Stimulated activated CD8-positive, alpha-beta memory T cell treated with anti-CD3 and anti-CD28 coated beads, Interleukin-4, amount 100 ng/mL, for 48 hours (primary cell): ENCODE measurements around the gene DDO.

Experiments
- DNase-seq: peaks from one replicate; pipeline ENCODE4 v3.0.0-alpha.2; 2020

DDO gene

DNA sequence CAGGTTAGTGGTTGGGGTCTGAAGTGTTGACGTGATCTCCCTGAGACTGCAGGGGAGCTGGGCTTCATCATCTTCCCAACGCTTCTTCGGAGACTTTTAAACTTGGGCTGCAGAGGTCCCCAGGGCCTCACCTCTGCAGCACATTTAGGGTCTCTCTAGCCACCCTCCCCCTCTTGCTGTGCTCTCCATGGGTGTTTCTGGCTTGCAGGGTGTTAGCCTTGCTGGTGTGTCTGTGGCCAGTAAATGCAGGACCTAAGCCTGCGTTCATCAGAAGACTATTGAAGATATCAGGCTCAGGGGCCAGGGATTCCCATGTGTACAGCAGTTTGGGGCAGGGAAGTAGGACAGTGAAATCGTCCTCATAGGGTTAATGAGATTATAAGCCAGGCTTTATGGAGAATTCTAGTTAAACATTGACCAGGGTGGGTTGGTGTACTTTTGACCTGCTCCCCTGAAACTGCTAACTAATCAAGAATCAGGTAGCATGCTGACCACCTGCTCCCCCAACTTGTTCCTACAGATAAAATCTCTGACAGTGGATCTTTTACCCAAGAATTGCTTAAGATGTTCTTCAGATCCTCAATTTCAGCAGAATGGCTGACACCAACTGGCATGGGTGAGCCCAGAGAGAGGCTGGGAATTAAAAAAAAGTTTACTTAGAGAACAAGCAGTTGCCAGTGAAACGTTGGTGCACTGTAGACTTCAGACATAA lies 3.8 kb upstream of the DDO start:
- DNase-seq: no peak

DNA sequence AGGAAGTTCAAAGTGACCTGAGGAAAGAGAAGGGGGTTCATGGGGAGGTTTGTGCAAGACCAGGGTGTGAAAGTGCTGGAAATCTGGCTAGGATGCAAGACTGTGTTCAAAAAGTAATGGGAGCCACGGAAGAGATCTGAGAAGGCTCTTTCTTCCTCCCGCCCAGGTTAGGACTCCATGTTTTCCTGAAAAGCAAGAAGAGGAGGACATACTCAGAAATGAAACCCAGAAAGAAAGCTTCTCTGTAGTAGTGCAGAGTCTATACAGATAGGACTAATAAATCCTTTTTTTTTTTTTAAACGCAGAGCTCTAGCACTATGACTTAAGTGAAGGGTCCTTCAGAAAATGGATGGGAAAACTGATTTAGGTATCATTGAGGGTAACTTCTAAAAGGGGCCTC lies 3.2 kb upstream of the DDO start:
- DNase-seq: no peak

DNA sequence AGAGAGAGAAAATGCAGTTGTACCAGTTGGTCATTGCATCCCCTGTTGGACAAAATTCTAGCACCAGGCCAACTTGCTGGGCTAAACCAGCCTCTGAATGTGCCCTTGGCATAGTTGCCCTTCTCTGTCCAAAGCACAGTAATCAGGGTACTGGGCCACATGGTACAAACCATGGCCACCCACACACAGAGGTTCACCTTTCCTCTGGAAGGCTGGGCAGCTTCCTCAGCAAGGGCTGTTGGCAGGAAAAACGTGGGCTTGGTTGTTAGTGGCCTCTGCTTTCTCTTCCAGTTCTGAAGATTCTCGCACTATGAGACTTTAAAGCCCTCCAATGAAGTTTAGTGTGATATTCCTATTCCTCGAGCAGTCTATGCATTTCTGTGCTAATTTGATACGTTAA lies 706 bp downstream of the DDO start:
- no peak for DNase-seq

DNA sequence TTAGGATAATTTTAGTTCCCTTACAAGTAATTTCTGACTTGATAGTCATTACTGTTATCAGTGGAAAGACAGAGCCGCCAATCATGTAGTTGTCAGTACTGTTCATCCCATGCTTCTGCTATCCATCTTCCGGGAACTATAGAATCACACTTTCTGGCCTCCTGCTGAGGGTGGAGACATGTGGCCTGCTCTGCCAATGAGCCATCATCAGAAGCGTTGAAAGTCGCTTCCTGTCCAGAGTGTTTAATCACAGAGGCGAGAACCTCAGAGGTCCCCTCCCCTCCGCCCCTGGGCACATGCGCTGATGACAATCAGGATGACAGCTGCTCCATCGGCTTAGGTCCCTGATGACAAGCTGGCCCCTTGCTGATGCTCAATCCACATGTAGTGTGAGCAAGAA lies 3.0 kb downstream of the DDO start:
- no peak for DNase-seq

DNA sequence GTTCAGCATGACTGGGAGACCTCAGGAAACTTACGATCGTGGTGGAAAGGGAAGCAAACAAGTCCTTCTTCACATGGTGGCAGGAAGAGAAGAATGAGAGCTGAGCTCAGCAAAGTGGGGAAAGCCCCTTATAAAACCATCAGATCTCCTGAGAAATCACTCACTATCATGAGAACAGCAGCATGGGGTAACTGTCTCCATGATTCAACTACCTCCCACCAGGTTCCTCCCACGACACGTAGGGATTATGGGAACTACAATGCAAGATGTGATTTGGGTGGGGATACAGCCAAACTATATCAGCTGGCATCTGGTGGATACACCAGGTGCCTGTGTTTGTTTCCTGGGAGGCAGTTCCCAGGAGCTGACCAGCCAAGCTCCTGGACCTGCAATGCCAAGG lies 4.9 kb downstream of the DDO start:
- no peak for DNase-seq

DNA sequence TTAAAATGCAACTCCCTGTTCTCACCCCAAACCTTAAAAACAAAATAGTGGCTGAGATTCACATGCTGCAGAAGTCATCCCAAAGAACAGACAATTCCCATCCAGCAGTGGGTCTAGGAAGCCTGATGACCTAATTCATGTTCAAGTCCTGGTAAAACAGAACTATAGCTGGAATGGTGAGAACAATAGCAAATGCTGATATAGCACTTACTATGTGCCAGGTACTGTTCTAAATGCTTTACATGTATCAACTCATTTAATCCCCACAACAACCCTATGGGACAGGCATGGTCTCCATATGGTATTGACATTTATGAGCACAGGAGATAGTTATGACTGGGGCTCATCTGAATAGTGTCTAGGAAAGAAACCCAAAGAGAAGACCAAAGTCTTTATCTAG lies 5.6 kb downstream of the DDO start:
- DNase-seq: no peak

DNA sequence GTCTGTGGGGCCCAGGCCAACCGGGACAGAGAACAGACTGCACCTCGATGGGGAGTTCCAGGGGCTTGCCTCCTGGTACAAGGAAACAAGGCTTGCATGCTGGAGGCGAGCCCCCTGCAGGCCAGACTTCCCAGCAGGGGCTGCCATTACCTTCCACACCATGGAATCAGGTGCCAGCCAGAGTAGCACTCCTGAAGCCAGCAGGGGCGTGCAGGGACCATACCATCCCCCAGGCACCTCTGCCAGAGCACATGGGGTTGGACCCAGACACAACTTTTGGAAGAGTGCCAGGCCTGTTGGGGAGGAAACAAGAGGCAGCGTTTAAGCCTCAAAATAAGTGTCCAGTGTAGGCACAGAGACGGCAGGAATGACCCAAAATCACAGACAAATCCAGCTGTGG lies 6.5 kb downstream of the DDO start:
- DNase-seq: no peak

DNA sequence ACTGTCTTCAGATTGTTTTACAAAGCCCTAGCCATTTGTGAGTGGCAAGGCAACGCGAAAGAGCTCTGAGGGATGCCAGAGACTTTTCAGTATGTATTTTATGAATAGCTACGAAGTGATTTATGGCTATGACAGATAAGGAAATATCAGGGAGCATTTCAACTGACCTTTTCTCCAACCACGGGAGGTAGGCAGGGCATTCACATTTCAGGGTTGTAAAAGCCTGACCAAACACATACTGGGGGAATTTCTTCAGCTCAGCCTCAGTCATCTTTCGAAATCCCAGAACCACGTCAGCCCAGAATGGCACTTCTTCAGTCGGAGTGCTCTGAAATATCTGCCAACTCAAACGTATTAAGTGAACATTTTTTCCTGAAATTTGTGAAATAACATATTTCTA lies 10.8 kb downstream of the DDO start:
- no peak for DNase-seq

DNA sequence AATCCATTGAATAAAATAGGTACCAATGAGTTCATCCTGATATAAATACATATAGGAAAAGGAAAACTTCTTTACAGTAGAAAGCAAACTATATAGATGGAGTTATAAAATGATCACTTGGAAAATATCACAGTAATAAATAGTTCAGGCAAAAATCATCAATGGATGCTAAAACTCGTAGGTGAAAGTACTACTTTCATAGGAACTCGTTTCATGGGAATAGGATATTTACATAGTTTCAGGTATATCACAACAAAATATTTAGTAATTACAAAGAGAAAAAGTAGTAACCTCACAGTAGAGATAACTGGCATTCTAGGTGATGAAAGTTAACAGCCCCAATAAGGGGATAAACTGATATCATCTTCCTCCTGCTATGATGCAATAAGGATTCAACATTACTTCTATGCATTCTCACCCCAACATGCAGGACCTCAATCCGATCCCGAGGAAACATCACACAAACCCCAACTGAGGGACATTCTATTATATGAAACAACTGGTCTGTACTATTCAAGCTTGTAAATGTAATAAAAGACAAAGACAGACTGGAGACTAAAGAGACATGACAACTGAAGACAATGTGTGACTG lies 13.7 kb downstream of the DDO start:
- no peak for DNase-seq

DNA sequence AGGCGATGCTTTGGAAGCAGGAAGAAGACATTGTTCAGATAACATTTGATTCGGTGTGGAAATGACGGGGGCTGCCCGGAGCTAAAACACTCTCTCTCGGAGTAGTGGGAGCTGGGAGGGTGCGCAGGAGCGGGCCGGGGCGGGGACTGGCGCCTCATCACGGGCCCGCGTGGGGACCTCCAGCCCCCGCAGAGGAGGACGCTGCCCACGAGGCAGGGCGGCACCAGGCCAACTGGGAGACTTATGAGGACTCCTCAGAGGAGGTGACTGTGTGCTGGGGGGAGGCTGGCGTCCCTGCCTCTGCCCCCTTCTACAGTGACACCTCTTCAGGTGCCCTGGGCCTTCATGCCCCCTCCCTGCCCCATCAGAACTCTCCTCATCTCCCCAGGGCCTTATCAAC lies 15.2 kb downstream of the DDO start:
- no peak for DNase-seq

DNA sequence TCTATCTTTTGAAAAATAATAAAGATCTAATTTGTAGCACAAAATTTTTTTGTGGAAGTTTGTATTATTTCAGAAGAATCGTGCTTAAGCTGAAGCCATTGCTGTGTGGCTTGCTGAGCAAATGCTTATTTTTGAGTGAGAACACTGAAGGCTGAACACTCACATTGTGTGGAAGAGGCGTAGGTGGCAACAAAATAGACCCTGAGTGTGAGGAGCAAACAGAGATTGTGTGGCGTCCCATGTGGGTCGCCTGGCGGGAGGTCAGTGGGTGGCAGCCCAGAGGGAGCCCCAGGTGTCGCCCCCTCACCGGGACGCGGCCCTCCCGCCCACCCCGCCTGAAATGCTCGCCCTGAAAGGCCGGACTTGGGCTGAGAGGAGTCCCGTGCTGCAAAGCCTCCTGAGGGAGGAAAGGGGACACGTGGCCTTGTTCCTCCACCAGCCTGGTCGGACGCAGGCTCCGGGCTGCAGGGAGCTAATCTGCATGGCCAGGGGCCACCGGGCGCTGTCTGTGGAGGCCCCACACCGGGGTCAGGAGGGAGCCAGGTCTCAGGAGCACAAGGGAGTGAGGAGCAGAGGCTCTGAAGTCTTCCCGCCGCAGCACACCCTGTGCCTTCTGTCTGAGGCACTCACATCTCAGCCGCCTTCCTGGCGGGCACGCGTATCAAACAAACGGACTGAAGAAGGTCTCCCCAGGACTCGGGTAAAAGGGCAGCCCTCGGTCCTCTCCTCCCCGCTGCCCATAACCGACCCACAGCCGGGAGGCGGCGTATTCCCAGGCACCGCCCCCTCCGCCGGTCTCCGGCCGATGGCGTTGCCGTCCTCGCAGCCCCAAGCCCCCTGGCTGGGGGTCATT lies 15.9 kb downstream of the DDO start:
- no peak for DNase-seq

DNA sequence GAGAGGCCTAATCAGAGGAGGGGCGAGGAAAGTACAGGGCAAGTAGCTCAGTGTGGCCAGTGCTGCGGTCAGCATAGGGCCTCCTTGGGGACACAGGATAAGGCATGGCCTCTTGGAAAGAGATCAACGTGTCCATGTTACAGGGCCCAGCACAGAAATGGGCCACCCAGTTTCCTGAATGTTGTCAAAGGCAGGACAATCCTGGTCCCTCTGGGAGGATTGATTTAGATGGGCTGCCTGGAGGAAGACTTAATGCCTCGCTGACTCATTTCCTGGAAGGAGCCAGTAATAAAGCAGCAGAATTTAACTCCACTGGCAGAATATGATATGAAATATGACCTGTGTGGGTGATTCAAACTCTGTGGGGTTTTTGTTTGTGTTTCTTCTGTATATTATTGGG lies 16.6 kb downstream of the DDO start:
- DNase-seq: no peak

DNA sequence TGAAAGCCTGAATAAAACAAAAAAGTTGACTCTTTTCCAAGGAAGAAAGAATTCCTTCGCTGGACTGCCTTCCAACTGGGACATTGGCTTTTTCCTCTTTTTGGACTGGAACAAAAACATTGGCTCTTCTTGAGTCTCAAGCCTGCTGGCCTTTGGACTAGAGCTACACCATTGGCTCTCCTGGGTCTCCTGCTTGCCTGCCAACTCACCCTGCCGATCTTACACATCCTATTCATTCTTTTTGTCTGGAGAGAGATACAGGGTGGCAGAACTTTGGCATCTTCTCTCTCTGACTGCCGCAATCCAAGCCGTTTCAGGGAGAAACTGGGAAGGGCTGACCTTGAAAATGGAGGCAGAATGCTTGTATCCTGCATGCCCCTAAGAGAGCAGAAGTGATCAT lies 20.2 kb downstream of the DDO start:
- no peak for DNase-seq

DNA sequence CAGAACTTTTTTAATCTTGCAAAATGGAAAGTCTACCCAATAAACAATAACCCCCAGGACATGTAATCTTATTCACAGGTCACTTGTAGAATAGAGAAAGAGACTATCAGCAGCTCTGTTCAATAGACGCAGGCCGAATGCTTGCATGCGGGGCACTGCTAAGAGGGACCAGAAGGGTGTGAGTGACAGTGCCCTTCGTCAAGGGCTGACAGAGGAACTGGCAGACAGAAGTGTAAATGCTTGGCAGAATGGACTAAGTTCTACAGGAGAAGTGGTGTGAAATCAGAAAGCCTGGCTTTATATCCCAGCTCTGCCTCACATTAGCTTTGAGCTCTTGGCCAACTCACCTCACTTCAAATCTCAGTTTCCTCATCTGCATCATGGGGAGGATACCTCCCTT lies 21.0 kb downstream of the DDO start:
- no peak for DNase-seq

DNA sequence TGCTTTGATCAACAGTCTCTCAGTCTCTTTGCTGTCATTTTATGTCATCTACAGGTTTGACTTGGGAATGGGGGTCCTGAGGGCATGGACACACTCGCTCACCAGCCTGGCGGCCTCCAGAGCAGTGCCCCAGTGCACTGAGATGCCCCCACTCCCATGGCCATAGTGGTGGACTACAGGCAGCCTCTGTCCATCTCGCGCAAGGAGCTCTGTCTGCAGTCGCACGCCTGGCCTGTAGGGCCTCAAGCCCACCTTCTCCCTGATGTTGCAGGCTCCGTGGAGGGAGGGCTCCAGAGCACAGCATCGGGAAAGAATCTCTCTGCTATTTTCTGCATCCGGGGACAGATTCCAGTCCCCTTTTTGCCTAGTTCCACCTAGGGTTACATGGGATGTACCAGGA lies 22.6 kb downstream of the DDO start:
- DNase-seq: no peak

DNA sequence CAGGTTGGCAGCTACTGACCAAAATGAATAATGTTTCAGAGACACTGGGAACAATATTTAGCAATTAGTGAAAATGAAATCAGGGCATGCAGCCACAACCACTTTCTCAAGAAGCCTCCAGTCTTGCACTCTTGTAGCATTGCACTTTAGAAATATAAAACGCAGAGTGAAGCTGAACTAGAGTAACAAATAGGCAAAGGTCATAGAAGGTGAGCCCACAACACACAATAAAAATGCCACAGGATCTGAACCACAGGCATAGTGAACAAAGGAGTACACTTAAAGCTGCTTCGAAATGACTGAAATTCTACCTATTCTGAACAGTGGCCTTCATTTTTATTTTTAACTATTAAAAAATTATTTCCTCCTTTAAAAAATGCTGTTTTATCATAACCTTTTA lies 25.0 kb downstream of the DDO start:
- no peak for DNase-seq

DNA sequence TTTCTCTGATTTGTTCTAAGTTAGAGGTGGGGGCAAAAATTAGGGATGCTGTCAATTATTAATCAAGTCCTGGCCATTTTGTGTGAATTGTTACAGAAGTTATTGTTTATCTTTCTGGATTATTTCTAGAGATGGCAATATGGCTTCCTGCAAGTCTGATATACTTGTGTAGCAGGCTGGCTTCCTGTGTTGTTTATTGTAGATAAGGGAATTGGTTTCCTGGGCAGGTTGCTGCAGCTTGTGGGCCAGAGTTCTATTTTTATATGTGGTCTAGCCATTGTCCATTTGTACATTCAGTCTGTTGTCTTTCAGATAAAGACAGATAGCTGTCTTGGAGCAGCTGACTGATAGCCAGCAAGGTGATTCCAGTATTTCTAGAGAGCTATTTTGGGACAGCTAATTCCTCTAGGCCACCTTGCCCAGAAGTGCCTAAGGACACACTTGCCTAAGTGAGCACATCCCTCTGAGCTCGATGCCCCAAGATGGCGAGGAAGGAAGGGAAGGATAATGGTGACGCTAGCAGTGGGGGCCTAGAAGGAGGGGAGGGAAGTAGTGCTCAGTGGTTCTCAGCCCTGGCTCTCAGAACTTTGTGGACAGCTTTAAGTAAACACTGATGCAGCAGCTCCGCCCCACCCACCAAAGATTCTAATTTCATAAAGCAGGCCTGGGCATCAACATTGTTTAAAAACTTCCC lies 25.5 kb downstream of the DDO start:
- no peak for DNase-seq

DNA sequence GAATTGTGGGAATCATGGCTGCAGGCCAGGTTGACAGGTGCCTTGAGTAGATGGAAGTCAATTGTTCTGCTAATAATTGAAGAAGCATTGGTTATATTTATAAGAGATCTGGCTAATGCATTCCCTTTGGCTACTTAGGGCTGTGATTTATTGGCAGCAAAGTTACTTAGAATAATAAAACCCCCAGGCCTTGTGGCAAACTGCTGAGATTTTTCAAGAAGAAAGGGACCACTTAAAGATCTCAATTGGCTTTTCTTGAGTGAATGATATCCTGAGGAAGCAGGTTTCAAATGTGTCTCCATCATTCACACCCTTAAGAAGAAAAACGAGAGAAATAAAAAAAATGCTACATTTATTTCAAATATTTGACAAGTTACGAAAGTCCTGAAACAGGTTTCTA lies 27.4 kb downstream of the DDO start:
- DNase-seq: no peak

DNA sequence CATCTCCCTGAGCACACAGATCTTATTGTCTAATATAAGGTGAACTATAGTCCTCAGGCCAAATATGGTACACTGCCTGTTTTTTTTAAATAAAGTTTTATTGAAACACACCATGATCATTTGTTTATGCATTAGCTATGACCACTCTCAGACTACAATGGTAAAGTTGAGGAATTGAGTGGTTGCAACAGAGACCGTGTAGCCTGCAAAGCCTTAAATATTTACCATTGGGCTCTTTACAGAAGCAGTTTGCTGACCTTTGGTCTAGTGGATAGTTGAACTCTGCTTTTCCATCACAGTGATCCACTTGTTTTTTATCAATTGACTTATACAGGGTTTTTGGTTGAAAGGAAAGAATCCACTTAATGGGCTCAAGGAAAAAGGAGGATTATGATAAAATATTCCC lies 29.9 kb downstream of the DDO start:
- DNase-seq: no peak

DNA sequence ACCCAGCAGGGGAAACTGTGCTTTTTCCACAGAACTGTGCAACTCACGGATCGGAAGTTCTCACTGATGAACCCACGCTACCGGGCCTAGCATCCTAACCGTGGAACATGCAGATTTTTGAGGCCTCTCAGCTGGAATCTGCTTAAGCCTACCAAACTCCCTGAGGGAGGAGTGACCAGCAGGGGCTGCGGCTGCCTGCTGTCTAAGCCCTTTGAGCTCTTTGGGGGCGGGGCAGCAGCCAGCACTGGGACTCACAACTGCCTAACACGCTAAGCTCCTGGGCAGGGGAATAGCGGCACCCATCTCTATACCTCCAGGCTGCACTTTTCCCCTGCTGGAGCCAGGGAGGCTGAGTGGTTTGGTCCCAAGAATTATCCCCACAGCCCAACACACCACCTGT lies 36.8 kb downstream of the DDO start:
- no peak for DNase-seq

DNA sequence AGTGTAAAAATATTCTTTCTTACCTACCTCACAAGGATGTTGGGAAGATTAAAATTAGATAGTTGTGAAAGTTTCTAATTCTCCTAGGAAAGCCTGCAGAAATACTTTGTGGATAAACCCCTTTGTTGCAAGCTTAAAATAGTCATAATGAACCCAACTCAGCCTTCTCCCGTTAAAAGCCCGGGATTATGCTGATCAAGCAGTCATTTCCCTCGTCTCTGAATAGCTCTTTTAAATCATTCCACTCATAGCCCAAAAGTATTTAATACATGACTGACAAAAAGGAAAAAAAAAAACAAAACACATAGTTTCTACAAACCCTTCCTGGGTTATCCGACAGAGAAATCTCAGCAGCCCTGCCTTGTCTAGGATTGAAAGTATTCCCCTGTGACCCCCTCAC lies 46.3 kb downstream of the DDO start:
- DNase-seq: no peak

DNA sequence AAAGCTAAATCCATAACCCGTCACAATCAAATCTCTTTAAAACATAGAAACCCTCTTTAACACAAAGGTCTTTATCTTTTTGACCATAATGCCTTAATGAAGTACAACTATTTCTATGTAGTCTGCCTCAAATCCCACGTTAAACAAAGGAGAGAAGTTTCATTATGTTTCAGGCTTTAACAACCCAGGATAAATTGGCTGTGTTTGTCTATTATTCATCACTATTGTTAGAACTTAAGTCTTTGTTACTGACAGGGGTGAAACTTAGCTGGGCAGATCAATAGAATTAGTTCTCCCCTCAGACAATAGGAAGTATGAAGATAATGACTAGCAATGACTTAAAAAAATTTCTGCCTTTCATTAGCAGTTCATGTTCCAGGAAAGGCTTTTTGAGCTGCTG lies 47.1 kb downstream of the DDO start:
- no peak for DNase-seq

DNA sequence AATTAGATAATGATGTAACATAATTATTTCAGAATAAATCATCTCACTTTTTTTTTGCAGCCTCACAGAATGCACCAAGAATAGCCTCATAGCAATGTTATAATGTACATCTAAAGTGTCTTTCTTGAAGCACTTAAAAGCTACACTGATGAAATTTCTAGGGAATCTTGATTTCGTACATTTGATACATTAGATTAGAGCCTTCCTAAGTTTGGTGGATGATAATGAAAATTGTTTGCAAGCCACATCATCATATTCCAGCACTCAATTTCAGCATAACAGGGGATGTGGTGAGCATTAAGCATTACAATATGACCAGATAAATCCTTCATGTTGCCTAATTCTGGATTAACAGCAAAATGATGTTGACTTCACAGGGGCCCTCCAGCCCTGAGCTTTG lies 47.5 kb downstream of the DDO start:
- DNase-seq: no peak

DNA sequence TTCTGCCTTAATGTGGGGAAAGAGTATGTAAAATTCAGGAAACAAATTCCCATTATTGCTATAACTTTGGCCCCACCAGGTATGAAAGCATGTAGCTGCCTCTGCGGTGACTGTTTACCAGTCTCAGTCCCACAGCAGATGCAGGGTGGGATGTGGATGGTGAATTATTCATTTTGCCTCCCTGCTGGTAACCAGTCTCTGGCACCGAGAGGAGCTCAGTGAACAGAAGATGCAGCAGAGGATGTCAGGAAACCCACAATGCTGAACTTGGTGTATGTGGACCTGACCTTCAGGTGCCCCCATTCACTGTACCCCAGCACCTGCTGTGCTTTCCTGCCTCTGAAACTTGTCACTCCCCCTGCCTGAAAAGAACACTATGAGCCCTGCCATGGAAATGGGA lies 48.4 kb downstream of the DDO start:
- no peak for DNase-seq
